ENCODE data around the gene EFCAB6.

Gene EFCAB6

GRCh38 chr22:43550024-43550620 is 262.0 kb downstream of the EFCAB6 start:
- H3K4me3 ChIP-seq (ENCODE audit: low read depth, low read length): no peak overlapping the region
- H3K27ac ChIP-seq: no peak overlapping the region
- in situ Hi-C loops (cut with HindIII; ENCODE audit: low pct_ligation_motif_present, low sequenced_read_pairs): no loop called here
- no peaks in the 10 kb centered on the region for H3K27me3 ChIP-seq (replicated peaks)
- H3K36me3 ChIP-seq (replicated peaks): no peaks in the 10 kb centered on the region
- no peak for DNase-seq
- TF ChIP-seq CTCF (IDR thresholded peaks at IDR 0.05; ENCODE audit: low read depth, low read length, missing control alignments): no peak

GRCh38 chr22:43546186-43546585 is 265.9 kb downstream of the EFCAB6 start:
- Histone ChIP-seq H3K27me3 (replicated peaks) (no peaks in the 10 kb centered on the region), H3K27ac (no peak overlapping the region), H3K36me3 (replicated peaks) (no peaks in the 10 kb centered on the region), H3K4me3 (ENCODE audit: low read depth, low read length) (no peak overlapping the region)
- no peak for TF ChIP-seq CTCF (IDR thresholded peaks at IDR 0.05; ENCODE audit: low read depth, low read length, missing control alignments)
- in situ Hi-C loops (cut with HindIII; ENCODE audit: low pct_ligation_motif_present, low sequenced_read_pairs): no loop called here
- no peak for DNase-seq

GRCh38 chr22:43544289-43544673 is 267.8 kb downstream of the EFCAB6 start:
- in situ Hi-C loops (cut with HindIII; ENCODE audit: low pct_ligation_motif_present, low sequenced_read_pairs): no loop called here
- no peak overlapping the region for H3K27ac ChIP-seq
- no peak overlapping the region for H3K4me3 ChIP-seq (ENCODE audit: low read depth, low read length)
- no peak for TF ChIP-seq CTCF (IDR thresholded peaks at IDR 0.05; ENCODE audit: low read depth, low read length, missing control alignments)
- H3K27me3 ChIP-seq (replicated peaks): no peaks in the 10 kb centered on the region
- DNase-seq: no peak
- no peaks in the 10 kb centered on the region for H3K36me3 ChIP-seq (replicated peaks)

- no peaks in the 10 kb centered on the region for H3K36me3 ChIP-seq (replicated peaks)
- no peak overlapping the region for H3K27ac ChIP-seq
- in situ Hi-C loops (cut with HindIII; ENCODE audit: low pct_ligation_motif_present, low sequenced_read_pairs): no loop called here
- no peaks in the 10 kb centered on the region for H3K27me3 ChIP-seq (replicated peaks)
- TF ChIP-seq CTCF (IDR thresholded peaks at IDR 0.05; ENCODE audit: low read depth, low read length, missing control alignments): no peak
- no peak overlapping the region for H3K4me3 ChIP-seq (ENCODE audit: low read depth, low read length)
- no peak for DNase-seq
Measured at GRCh38 chr22:43543522-43544288, 268.4 kb downstream of the EFCAB6 start.

- in situ Hi-C loops (cut with HindIII; ENCODE audit: low pct_ligation_motif_present, low sequenced_read_pairs): no loop called here
- TF ChIP-seq CTCF (IDR thresholded peaks at IDR 0.05; ENCODE audit: low read depth, low read length, missing control alignments): no peak
- Histone ChIP-seq H3K27ac (no peak overlapping the region), H3K27me3 (replicated peaks) (no peaks in the 10 kb centered on the region), H3K36me3 (replicated peaks) (no peaks in the 10 kb centered on the region), H3K4me3 (ENCODE audit: low read depth, low read length) (no peak overlapping the region)
- DNase-seq: no peak
Measured at GRCh38 chr22:43542681-43543521, 269.2 kb downstream of the EFCAB6 start.
